ENCODE measurements around the gene CELF1.
A peak's percentile ranks its signal among the peaks of the same experiment; 100 is the strongest.

CELF1 gene

GRCh38 chr11:47552566-47553405 lies at the start of gene CELF1:
CELF1 (minus strand) TSS chr11:47553132; CDS start chr11:47499523, 53,609 bp downstream.
- Mint-ChIP-seq H3K27ac (peak within 1 kb of the TSS; percentile 95), H3K4me3 (peak within 1 kb of the TSS; percentile 97), H3K27me3 (no peaks in the 10 kb centered on the region), H3K36me3 (peaks cover 8% of the 10 kb centered on the region), H3K9me3 (ENCODE audit: low read depth) (no peaks in the 10 kb centered on the region), H3K4me1 (ENCODE audit: low read depth) (peaks cover 38% of the 10 kb centered on the region)

DNA sequence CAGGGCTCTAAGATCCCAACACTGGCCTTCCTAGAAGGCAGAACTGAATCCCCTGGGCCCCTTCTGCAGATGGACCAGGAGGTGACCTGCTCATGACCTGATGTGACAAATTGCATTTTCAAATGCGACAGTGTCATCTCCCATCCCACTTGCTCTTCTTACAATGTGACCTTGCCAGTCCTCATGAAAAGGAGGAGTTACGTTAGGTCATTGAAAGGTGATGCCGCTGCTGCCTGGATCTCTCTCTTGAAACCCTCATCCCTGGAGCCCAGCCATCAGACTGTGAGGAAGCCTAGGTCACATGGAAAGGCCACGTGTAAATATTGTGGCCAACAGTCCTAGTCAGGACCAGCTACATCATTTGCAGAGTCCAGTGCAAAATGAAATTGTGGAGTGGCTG lies 47.0 kb upstream of the CELF1 start:
- Mint-ChIP-seq H3K36me3 (no peaks in the 10 kb centered on the region), H3K4me1 (ENCODE audit: low read depth) (no peaks in the 10 kb centered on the region), H3K27ac (no peak overlapping the region), H3K4me3 (no peak overlapping the region), H3K9me3 (ENCODE audit: low read depth) (no peaks in the 10 kb centered on the region), H3K27me3 (peaks cover 5% of the 10 kb centered on the region)

- peaks cover 9% of the 10 kb centered on the region for H3K4me1 Mint-ChIP-seq (ENCODE audit: low read depth)
- no peak overlapping the region for H3K27ac Mint-ChIP-seq
- H3K36me3 Mint-ChIP-seq: no peaks in the 10 kb centered on the region
- no peak overlapping the region for H3K4me3 Mint-ChIP-seq
- H3K27me3 Mint-ChIP-seq: peaks cover 22% of the 10 kb centered on the region
- H3K9me3 Mint-ChIP-seq (ENCODE audit: low read depth): no peaks in the 10 kb centered on the region
Observed at GRCh38 chr11:47595967-47596366, 43.0 kb upstream of the CELF1 start.

- no peak overlapping the region for H3K27ac Mint-ChIP-seq
Observed at GRCh38 chr11:47595029-47595428, 42.1 kb upstream of the CELF1 start.

GRCh38 chr11:47593934-47594855 lies 41.3 kb upstream of the CELF1 start, which contains the start of gene C1QTNF4:
C1QTNF4 (minus strand) TSS chr11:47594411; CDS start chr11:47590810, 3,601 bp downstream.
- Mint-ChIP-seq H3K9me3 (ENCODE audit: low read depth) (no peaks in the 10 kb centered on the region), H3K4me3 (peak within 1 kb of the TSS; percentile 44), H3K27ac (no peak within 1 kb of the TSS), H3K27me3 (peaks cover 22% of the 10 kb centered on the region), H3K36me3 (no peaks in the 10 kb centered on the region), H3K4me1 (ENCODE audit: low read depth) (peaks cover 9% of the 10 kb centered on the region)

More at GRCh38 chr11:47595029-47595428, 42.1 kb upstream of the CELF1 start:
- no peaks in the 10 kb centered on the region for H3K9me3 Mint-ChIP-seq (ENCODE audit: low read depth)
- H3K36me3 Mint-ChIP-seq: no peaks in the 10 kb centered on the region
- no peak overlapping the region for H3K4me3 Mint-ChIP-seq
- peaks cover 9% of the 10 kb centered on the region for H3K4me1 Mint-ChIP-seq (ENCODE audit: low read depth)
- H3K27me3 Mint-ChIP-seq: peaks cover 22% of the 10 kb centered on the region

- peak overlapping the region; percentile 44 for H3K4me3 Mint-ChIP-seq
Observed at GRCh38 chr11:47593492-47593933, 40.6 kb upstream of the CELF1 start.

DNA sequence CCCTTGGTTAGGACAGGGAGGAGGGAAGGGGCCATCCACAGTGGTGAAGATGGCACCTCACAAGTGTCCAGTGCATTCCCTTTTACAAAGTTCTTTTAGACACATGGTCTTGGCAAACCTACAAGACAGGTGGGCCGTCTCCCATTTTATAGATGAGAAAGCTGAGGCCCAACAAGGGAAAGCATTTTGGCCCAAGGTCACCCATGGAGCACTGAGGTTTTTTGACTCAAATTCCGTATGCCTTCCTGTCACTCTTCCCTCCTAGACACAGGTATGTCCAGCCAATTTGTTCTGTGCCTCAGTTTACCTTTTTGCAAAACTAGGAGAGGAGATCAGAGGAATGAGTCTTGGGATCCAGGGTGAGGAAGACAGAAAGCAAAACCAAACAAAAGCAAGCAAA lies 40.0 kb upstream of the CELF1 start:
- H3K27me3 Mint-ChIP-seq: peaks cover 22% of the 10 kb centered on the region

More at GRCh38 chr11:47593492-47593933, 40.6 kb upstream of the CELF1 start:
- Mint-ChIP-seq H3K9me3 (ENCODE audit: low read depth) (no peaks in the 10 kb centered on the region), H3K4me1 (ENCODE audit: low read depth) (peaks cover 9% of the 10 kb centered on the region), H3K36me3 (no peaks in the 10 kb centered on the region), H3K27me3 (peaks cover 22% of the 10 kb centered on the region), H3K27ac (no peak overlapping the region)

DNA sequence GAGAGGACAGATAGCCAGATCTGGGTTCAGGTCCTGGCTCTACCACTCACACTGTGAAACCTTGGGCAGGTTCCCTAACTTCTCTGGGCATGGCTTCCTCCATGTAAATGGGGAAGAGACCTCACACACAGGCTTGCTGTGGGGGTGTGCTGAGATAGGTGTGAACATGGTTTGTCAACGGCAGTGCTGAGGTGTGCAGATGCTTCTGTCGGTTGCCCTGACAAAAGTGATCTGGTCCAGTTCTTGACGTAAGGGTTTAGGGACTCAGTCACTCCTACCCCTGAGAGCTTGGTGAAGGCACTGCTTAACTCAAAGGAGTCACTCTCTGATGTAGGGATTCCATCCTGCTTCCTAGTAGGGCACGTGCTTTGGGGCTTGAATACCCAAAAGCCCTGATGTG lies 39.3 kb upstream of the CELF1 start:
- H3K27me3 Mint-ChIP-seq: peaks cover 22% of the 10 kb centered on the region
- no peaks in the 10 kb centered on the region for H3K36me3 Mint-ChIP-seq
- no peaks in the 10 kb centered on the region for H3K9me3 Mint-ChIP-seq (ENCODE audit: low read depth)
- no peak overlapping the region for H3K27ac Mint-ChIP-seq
- peaks cover 9% of the 10 kb centered on the region for H3K4me1 Mint-ChIP-seq (ENCODE audit: low read depth)
- H3K4me3 Mint-ChIP-seq: no peak overlapping the region

More for the DNA sequence above, 40.0 kb upstream of the CELF1 start:
- peaks cover 9% of the 10 kb centered on the region for H3K4me1 Mint-ChIP-seq (ENCODE audit: low read depth)
- H3K27ac Mint-ChIP-seq: no peak overlapping the region
- H3K4me3 Mint-ChIP-seq: no peak overlapping the region
- H3K36me3 Mint-ChIP-seq: no peaks in the 10 kb centered on the region
- H3K9me3 Mint-ChIP-seq (ENCODE audit: low read depth): no peaks in the 10 kb centered on the region

GRCh38 chr11:47591764-47592163 lies 38.8 kb upstream of the CELF1 start:
- Mint-ChIP-seq H3K36me3 (no peaks in the 10 kb centered on the region), H3K27ac (no peak overlapping the region), H3K4me3 (no peak overlapping the region), H3K9me3 (ENCODE audit: low read depth) (no peaks in the 10 kb centered on the region), H3K27me3 (peaks cover 22% of the 10 kb centered on the region), H3K4me1 (ENCODE audit: low read depth) (peaks cover 9% of the 10 kb centered on the region)

- Mint-ChIP-seq H3K27ac (no peak overlapping the region), H3K36me3 (no peaks in the 10 kb centered on the region), H3K4me3 (no peak overlapping the region), H3K9me3 (ENCODE audit: low read depth) (no peaks in the 10 kb centered on the region), H3K27me3 (peaks cover 17% of the 10 kb centered on the region), H3K4me1 (ENCODE audit: low read depth) (peaks cover 9% of the 10 kb centered on the region)
Observed at GRCh38 chr11:47589977-47590861, 37.3 kb upstream of the CELF1 start.

GRCh38 chr11:47589584-47589976 lies 36.6 kb upstream of the CELF1 start:
- Mint-ChIP-seq H3K9me3 (ENCODE audit: low read depth) (no peaks in the 10 kb centered on the region), H3K4me3 (no peak overlapping the region), H3K4me1 (ENCODE audit: low read depth) (peaks cover 9% of the 10 kb centered on the region), H3K27me3 (peaks cover 14% of the 10 kb centered on the region), H3K36me3 (no peaks in the 10 kb centered on the region), H3K27ac (no peak overlapping the region)

GRCh38 chr11:47589118-47589517 lies 36.2 kb upstream of the CELF1 start:
- H3K27ac Mint-ChIP-seq: no peak overlapping the region
- peaks cover 9% of the 10 kb centered on the region for H3K4me1 Mint-ChIP-seq (ENCODE audit: low read depth)

GRCh38 chr11:47587723-47588326 lies 34.9 kb upstream of the CELF1 start:
- peaks cover 10% of the 10 kb centered on the region for H3K36me3 Mint-ChIP-seq

More at GRCh38 chr11:47589118-47589517, 36.2 kb upstream of the CELF1 start:
- peaks cover 12% of the 10 kb centered on the region for H3K27me3 Mint-ChIP-seq
- H3K36me3 Mint-ChIP-seq: peaks cover 4% of the 10 kb centered on the region
- no peak overlapping the region for H3K4me3 Mint-ChIP-seq
- no peaks in the 10 kb centered on the region for H3K9me3 Mint-ChIP-seq (ENCODE audit: low read depth)

More at GRCh38 chr11:47587723-47588326, 34.9 kb upstream of the CELF1 start:
- Mint-ChIP-seq H3K27me3 (peaks cover 3% of the 10 kb centered on the region), H3K27ac (no peak overlapping the region), H3K4me3 (no peak overlapping the region), H3K4me1 (ENCODE audit: low read depth) (peaks cover 4% of the 10 kb centered on the region), H3K9me3 (ENCODE audit: low read depth) (no peaks in the 10 kb centered on the region)
